Prostate gland (tissue), 2 donors: ENCODE data around the gene LCN12. TPM values are rescaled to one million over a fixed set of nuclear protein-coding genes. Genes with fewer than 3 reads are reported as not detected.
A peak's percentile ranks its signal among the peaks of the same experiment; 100 is the strongest.

Experiments
- DNase-seq: peaks from one replicate; pipeline ENCODE4 v3.0.0-alpha.2; 2019; ENCODE audit warnings: low spot score
- H3K27ac ChIP-seq, 2 donors: fragments of 200-600 bp; sonication (generic); 2 replicates each; pipeline ENCODE4 v1.5.1; 2017 to 2019
- H3K27me3 ChIP-seq: fragments of 200-600 bp; sonication (generic); replicated peaks from 2 replicates; pipeline ENCODE4 v1.5.1; 2019; ENCODE audit not compliant: insufficient read depth
- H3K36me3 ChIP-seq, 2 donors: fragments of 200-600 bp; sonication (generic); 1 replicate in 1 of 2; 2 replicates in 1 of 2; pipeline versions ENCODE4 v1.5.1 to v1.8.1; 2017 to 2019
- H3K4me1 ChIP-seq: fragments of 200-600 bp; sonication (generic); replicated peaks from 2 replicates; pipeline ENCODE4 v1.5.1; 2019
- H3K4me3 ChIP-seq, 2 donors: fragments of 200-600 bp; sonication (generic); 2 replicates each; pipeline ENCODE4 v1.5.1; 2017 to 2019
- H3K9me3 ChIP-seq: fragments of 200-600 bp; sonication (generic); 2 replicates; pipeline ENCODE4 v1.5.1; 2017
- CTCF ChIP-seq, 4 experiments: fragments of 200-600 bp in 2 of 4; fragments of 450-650 bp in 2 of 4; sonication (generic) in 2 of 4; IDR thresholded peaks; 1 replicate in 3 of 4; 2 replicates in 1 of 4; pipeline ENCODE4 v1.5.1; 2016 to 2019; ENCODE audit warnings: antibody characterized with exemption in 4 of 4, mild to moderate bottlenecking in 2 of 4, moderate library complexity in 2 of 4
- POLR2A ChIP-seq: fragments of 450-650 bp; IDR thresholded peaks from one replicate; pipeline ENCODE4 v1.6.1; 2016; ENCODE audit warnings: antibody characterized with exemption, mild to moderate bottlenecking
- POLR2AphosphoS5 ChIP-seq: sonication (generic); formaldehyde crosslinking; IDR thresholded peaks from one replicate; pipeline ENCODE4 v1.6.1; 2017; ENCODE audit warnings: antibody characterized with exemption
- WGBS: methylation state at CpG from one replicate; pipeline ENCODE4 v1.1.5; 2018; 5-methylcytosine and 5-hydroxymethylcytosine counted together
- intact Hi-C: fragments of 100-400 bp; cut with DNase I; formaldehyde crosslinking; loops from one replicate; pipeline ENCODE4 v1.14.2; 2022
- total RNA-seq, 2 donors: library from RNA; depleted of rRNA; stranded (reverse); fragments of >200 nt; gene quantifications; one replicate each; pipeline ENCODE4 v1.1.0, GENCODE V29; 2016

The LCN12 gene
- total RNA-seq, 2 donors from 2014 or later: 4.1 to 13.7 TPM

DNA sequence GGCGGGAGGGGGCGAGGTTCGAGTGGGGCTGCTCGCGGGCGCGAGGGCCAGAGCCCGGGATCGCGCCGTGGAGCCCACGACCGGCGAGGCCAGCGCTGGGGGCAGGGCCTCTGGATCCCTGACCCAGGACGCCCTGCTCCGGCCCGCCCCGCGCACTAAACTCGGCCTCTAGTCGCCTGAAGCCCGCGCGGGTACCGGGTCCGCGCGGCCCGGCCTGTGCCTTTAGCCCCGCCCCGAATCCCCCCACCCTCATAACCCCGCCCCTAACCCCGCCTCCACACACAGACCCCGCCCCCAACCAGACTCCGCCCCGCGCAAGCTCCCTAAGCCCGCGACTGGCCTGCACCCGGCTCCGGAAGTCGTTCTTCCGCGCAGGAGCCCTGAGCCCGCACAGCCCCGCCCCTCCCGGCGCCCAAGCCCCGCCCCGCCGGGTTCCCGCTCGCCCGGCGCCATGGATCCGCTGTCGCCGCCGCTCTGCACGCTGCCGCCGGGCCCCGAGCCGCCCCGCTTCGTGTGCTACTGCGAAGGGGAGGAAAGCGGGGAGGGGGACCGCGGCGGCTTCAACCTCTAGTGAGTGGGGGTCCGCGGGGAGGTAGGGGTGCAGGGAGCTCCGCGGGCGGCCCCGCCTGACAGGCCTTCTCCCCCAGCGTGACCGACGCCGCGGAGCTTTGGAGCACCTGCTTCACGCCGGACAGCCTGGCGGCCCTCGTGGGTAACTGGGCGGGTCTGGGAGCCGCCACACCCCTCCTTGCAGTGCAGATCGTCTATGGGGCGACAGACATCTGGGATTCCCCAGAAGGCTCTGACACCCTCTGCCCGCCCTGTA lies 40.1 kb downstream of the LCN12 start, which contains the start of gene PAXX:
PAXX (plus strand) TSS at position 430 of the 826 bp plus-strand sequence; CDS start at position 452, 22 bp downstream.
- Histone ChIP-seq H3K4me3 (peak within 1 kb of the TSS; percentile 66 to 68), H3K36me3 (no peaks in the 10 kb centered on the region), H3K27ac (peak within 1 kb of the TSS; percentile 77 to 84), H3K4me1 (peaks cover 21% of the 10 kb centered on the region), H3K27me3 (no peaks in the 10 kb centered on the region), H3K9me3 (no peaks in the 10 kb centered on the region)
- peak; percentile 90 for DNase-seq
- WGBS: under 1% methylated on average over 86 of the region's 92 CpGs
- TF ChIP-seq POLR2AphosphoS5 (peak; percentile 21), POLR2A (peak; percentile 29), CTCF (IDR thresholded peaks at IDR 0.05) (peak in 1 of 4 experiments; percentile 22)
- intact Hi-C loops: no loop called here

DNA sequence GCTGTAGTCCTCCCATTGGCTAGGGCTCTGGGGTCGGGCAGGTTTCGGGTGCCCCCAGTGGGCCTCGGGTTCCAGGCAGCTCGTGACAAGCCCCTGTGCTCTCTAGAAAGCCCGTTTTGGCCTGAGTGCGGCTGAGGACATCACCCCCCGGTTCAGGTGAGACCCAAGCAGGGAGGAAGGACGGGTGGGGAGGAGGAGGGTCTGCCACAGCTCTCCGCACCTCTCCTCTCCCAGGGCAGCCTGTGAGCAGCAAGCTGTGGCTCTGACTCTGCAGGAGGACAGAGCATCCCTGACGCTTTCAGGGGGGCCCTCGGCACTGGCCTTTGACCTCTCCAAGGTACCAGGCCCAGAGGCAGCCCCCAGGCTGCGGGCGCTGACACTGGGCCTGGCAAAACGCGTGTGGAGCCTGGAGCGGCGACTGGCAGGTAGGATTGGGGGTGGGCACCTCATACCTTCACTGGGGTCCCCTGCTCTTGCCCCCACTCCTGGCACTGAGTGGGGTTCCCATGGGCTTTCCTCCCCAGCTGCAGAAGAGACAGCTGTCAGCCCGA lies 40.8 kb downstream of the LCN12 start:
- H3K27me3 ChIP-seq: no peaks in the 10 kb centered on the region
- H3K9me3 ChIP-seq: no peaks in the 10 kb centered on the region
- H3K27ac ChIP-seq: peak overlapping the region; percentile 66 to 84
- intact Hi-C loops: no loop called here
- peaks cover 21% of the 10 kb centered on the region for H3K4me1 ChIP-seq
- H3K36me3 ChIP-seq: no peaks in the 10 kb centered on the region
- no peak for DNase-seq
- 42% methylated on average over 18 of the region's 18 CpGs for WGBS
- TF ChIP-seq CTCF (IDR thresholded peaks at IDR 0.05): peak in 1 of 4 experiments; percentile 0
- no peak for TF ChIP-seq POLR2AphosphoS5
- TF ChIP-seq POLR2A: no peak
- H3K4me3 ChIP-seq: peak overlapping the region; percentile 66 to 68

- Histone ChIP-seq H3K27me3 (no peaks in the 10 kb centered on the region), H3K4me3 (no peak overlapping the region), H3K36me3 (no peaks in the 10 kb centered on the region), H3K9me3 (no peaks in the 10 kb centered on the region), H3K4me1 (peaks cover 21% of the 10 kb centered on the region), H3K27ac (no peak overlapping the region)
- intact Hi-C loops: no loop called here
- DNase-seq: no peak
- TF ChIP-seq POLR2AphosphoS5 (no peak), CTCF (IDR thresholded peaks at IDR 0.05) (no peak), POLR2A (no peak)
- WGBS: 80% methylated on average over 40 of the region's 54 CpGs
Measured at GRCh38 chr9:136994180-136994887, 42.3 kb downstream of the LCN12 start.

GRCh38 chr9:136994888-136995230 lies 42.8 kb downstream of the LCN12 start:
- peaks cover 21% of the 10 kb centered on the region for H3K4me1 ChIP-seq
- no peak for DNase-seq
- TF ChIP-seq POLR2A (no peak), CTCF (IDR thresholded peaks at IDR 0.05) (no peak), POLR2AphosphoS5 (no peak)
- no peak overlapping the region for H3K27ac ChIP-seq
- H3K4me3 ChIP-seq: no peak overlapping the region
- 58% methylated on average over 7 of the region's 40 CpGs for WGBS
- intact Hi-C loops: no loop called here
- H3K27me3 ChIP-seq: no peaks in the 10 kb centered on the region
- no peaks in the 10 kb centered on the region for H3K36me3 ChIP-seq
- H3K9me3 ChIP-seq: no peaks in the 10 kb centered on the region
